Hepatocyte (in vitro differentiated cells): ENCODE results near the gene ABCA1. TPM values are rescaled to one million over a fixed set of nuclear protein-coding genes. Genes with fewer than 3 reads are reported as not detected.

ENCODE experiments used
- DNase-seq: peaks from one replicate; pipeline ENCODE4 v3.0.0-alpha.2; 2016; ENCODE audit warnings: low spot score
- H2AFZ ChIP-seq: fragments of 200-600 bp; sonication (generic); 2 replicates; pipeline ENCODE4 v1.6.0; 2016; ENCODE audit warnings: antibody characterized with exemption, mild to moderate bottlenecking
- H3K27ac ChIP-seq: fragments of 200-600 bp; sonication (generic); 2 replicates; pipeline ENCODE4 v1.5.1; 2016; ENCODE audit warnings: mild to moderate bottlenecking
- H3K27me3 ChIP-seq: fragments of 200-600 bp; sonication (generic); 2 replicates; pipeline ENCODE4 v1.6.1; 2016
- H3K36me3 ChIP-seq: fragments of 200-600 bp; sonication (generic); replicated peaks from 2 replicates; pipeline ENCODE4 v1.5.1; 2016; ENCODE audit warnings: low read depth; ENCODE audit not compliant: insufficient read depth
- H3K4me1 ChIP-seq: fragments of 200-600 bp; sonication (generic); 2 replicates; pipeline ENCODE4 v1.5.1; 2016; ENCODE audit warnings: mild to moderate bottlenecking, moderate library complexity; ENCODE audit not compliant: insufficient read depth
- H3K4me2 ChIP-seq: fragments of 200-600 bp; sonication (generic); 2 replicates; pipeline ENCODE4 v1.6.0; 2016
- H3K4me3 ChIP-seq: fragments of 200-600 bp; sonication (generic); 2 replicates; pipeline ENCODE4 v1.5.1; 2016; ENCODE audit warnings: mild to moderate bottlenecking
- H3K79me2 ChIP-seq: fragments of 200-600 bp; sonication (generic); 2 replicates; pipeline ENCODE4 v1.6.0; 2017; ENCODE audit warnings: mild to moderate bottlenecking
- H3K9me2 ChIP-seq: fragments of 200-600 bp; sonication (generic); replicated peaks from 2 replicates; pipeline ENCODE4 v1.6.0; 2017; ENCODE audit warnings: mild to moderate bottlenecking; ENCODE audit not compliant: insufficient read depth
- H3K9me3 ChIP-seq: fragments of 200-600 bp; sonication (generic); 2 replicates; pipeline ENCODE4 v1.5.1; 2016; ENCODE audit warnings: low read depth, mild to moderate bottlenecking
- H4K20me1 ChIP-seq: fragments of 200-600 bp; sonication (generic); 2 replicates; pipeline ENCODE4 v1.6.0; 2016; ENCODE audit warnings: mild to moderate bottlenecking; ENCODE audit not compliant: insufficient read depth, poor library complexity, severe bottlenecking
- EZH2 ChIP-seq: fragments of 200-600 bp; sonication (generic); IDR thresholded peaks from 2 replicates; pipeline ENCODE4 v1.6.1; 2016; ENCODE audit warnings: antibody characterized with exemption, mild to moderate bottlenecking, borderline replicate concordance
- EZH2phosphoT487 ChIP-seq: fragments of 200-600 bp; sonication (generic); IDR thresholded peaks from one replicate; pipeline ENCODE4 v1.6.1; 2018; ENCODE audit warnings: antibody characterized with exemption, mild to moderate bottlenecking, low read depth, moderate library complexity; ENCODE audit not compliant: unreplicated experiment, severe bottlenecking
- WGBS: methylation state at CpG from one replicate; pipeline ENCODE4 v1.1.6; 2016; ENCODE audit warnings: low lambda C conversion rate; ENCODE audit errors: missing lambda C conversion rate; 5-methylcytosine and 5-hydroxymethylcytosine counted together
- polyA plus RNA-seq: library from polyadenylated mRNA; unstranded; fragments of >200 nt; fragmentation: Nextera tagmentation; extraction: Ambion mirVana; gene quantifications from 2 replicates; pipeline ENCODE4 v1.2.1, GENCODE V29; 2016
- total RNA-seq: library from RNA; depleted of rRNA; stranded (reverse); fragments of >200 nt; gene quantifications from 2 replicates; pipeline ENCODE4 v1.2.3, GENCODE V29; 2014
- TF ChIP-seq, protein P1 (sequence below): fragments of 200-600 bp; sonication (generic); IDR thresholded peaks from 2 replicates; pipeline ENCODE4 v1.5.1; 2016; ENCODE audit warnings: antibody characterized with exemption, mild to moderate bottlenecking; ENCODE audit not compliant: poor library complexity

Gene ABCA1
- total and polyA plus RNA-seq, 2 experiments from 2014 or later = 14.5 to 87.4 TPM

DNA sequence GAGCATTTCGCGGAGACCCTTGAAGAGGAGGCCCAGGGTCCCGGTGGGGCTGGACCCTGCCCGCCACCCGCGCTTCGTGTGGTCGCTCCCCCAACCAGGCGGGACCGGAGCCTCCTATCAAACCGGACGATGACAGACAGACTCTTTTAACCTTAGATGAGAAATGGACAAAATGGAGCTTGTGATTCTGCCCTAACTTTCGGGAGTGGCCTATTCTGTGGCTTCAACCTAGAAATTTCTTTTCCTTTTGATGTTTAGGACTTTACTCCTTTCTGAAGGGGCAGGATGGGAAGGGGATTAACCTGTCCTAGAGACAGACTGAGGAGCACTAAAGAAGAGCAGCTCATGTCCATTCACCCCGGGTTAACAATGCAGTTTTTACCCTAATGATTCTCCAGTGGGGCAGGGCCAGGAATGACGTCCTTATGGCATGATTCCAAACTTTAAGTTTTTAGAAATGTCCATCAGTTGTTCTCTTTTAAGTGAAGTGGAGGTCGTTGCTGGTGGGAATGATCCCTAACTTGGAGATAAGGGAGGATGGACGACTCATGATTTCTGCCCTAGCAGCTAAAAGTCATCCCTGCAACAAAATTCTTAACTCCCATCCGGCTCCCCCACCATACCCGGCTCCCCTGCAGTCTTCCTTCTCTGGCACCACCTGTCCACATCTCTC lies 179.5 kb downstream of the ABCA1 start:
- Histone ChIP-seq H3K36me3 (no peaks in the 10 kb centered on the region), H3K27ac (peak overlapping the region; percentile 98), H3K27me3 (no peaks in the 10 kb centered on the region), H3K9me2 (no peaks in the 10 kb centered on the region), H3K4me1 (peaks cover 11% of the 10 kb centered on the region), H2AFZ (peak overlapping the region; percentile 98), H3K4me3 (peak overlapping the region; percentile 88), H3K4me2 (peak overlapping the region; percentile 84), H3K9me3 (no peaks in the 10 kb centered on the region), H4K20me1 (no peaks in the 10 kb centered on the region), H3K79me2 (peaks cover 23% of the 10 kb centered on the region)
- WGBS = 10% methylated on average over 19 of the region's 19 CpGs
- peak; percentile 16 for DNase-seq
- TF ChIP-seq EZH2 = no peak
- no peak for TF ChIP-seq EZH2phosphoT487

DNA sequence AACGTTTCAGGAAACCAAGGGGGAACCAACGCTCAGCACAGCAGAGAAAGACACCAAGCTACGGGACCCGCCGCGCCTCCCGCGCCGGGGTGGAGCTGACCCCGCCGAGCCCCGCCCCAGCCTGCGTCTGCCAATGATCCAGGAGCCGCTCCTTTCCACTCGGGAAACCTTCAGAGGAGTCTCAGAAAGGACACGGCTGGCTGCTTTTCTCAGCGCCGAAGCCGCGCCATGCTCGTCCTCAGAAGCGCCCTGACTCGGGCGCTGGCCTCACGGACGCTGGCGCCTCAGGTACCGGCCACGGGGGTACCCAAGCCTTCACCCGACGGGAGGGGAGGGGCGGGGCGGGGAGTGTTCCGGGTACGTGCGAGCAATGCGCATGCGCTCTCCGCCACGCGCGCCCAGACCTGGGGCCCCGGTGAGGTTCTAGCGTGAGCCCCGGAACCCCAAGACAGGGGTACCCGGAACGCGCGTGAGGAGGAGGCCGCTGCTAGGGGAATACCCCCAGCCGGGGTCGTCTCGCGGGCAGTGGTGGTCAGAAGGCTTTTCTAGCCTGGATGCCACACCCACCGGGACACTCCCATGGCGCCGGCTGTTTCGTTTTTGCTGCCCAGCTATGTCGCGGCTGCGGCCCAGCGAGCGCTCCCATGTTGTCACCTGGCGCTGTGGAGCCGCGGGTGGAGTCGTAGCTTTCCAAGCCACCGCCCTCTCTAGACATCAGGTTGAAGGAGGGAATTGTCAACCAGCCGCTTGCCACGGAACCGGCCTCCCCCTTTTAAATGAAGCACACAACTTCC lies 180.2 kb downstream of the ABCA1 start, which contains the start of gene NIPSNAP3A:
TSS of gene NIPSNAP3A (plus strand) at position 119 of the 794 bp plus-strand sequence. CDS start at position 229, 110 bp downstream.
- H3K9me3 ChIP-seq = no peaks in the 10 kb centered on the region
- DNase-seq = peak; percentile 91
- H3K4me3 ChIP-seq = peak within 1 kb of the TSS; percentile 88
- peaks cover 23% of the 10 kb centered on the region for H3K79me2 ChIP-seq
- no peaks in the 10 kb centered on the region for H3K9me2 ChIP-seq
- TF ChIP-seq EZH2 (no peak), EZH2phosphoT487 (no peak)
- TF ChIP-seq, protein P1, sequence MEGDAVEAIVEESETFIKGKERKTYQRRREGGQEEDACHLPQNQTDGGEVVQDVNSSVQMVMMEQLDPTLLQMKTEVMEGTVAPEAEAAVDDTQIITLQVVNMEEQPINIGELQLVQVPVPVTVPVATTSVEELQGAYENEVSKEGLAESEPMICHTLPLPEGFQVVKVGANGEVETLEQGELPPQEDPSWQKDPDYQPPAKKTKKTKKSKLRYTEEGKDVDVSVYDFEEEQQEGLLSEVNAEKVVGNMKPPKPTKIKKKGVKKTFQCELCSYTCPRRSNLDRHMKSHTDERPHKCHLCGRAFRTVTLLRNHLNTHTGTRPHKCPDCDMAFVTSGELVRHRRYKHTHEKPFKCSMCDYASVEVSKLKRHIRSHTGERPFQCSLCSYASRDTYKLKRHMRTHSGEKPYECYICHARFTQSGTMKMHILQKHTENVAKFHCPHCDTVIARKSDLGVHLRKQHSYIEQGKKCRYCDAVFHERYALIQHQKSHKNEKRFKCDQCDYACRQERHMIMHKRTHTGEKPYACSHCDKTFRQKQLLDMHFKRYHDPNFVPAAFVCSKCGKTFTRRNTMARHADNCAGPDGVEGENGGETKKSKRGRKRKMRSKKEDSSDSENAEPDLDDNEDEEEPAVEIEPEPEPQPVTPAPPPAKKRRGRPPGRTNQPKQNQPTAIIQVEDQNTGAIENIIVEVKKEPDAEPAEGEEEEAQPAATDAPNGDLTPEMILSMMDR = no peak
- peak within 1 kb of the TSS; percentile 84 for H3K4me2 ChIP-seq
- H3K36me3 ChIP-seq = no peaks in the 10 kb centered on the region
- H2AFZ ChIP-seq = peak within 1 kb of the TSS; percentile 98
- under 1% methylated on average over 61 of the region's 71 CpGs for whole genome bisulfite sequencing
- H3K27ac ChIP-seq = peak within 1 kb of the TSS; percentile 98
- H3K27me3 ChIP-seq = no peaks in the 10 kb centered on the region
- H3K4me1 ChIP-seq = peaks cover 11% of the 10 kb centered on the region
- no peaks in the 10 kb centered on the region for H4K20me1 ChIP-seq

DNA sequence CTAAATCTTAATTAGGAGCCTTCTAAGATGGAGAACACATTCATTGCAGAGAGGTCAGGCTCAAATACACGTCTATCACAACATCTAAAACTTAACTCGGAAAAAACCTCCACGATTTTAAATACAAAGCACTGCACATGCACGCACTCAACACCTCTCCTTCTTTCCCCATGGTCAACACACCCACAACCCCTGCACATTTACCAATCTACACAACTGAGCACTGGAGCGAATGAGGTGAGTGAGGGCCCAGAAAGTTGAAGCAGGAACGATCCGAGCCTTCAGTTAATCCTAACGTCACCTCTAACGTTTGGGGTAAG lies 180.8 kb downstream of the ABCA1 start:
- Histone ChIP-seq H3K9me2 (no peaks in the 10 kb centered on the region), H3K27me3 (no peaks in the 10 kb centered on the region), H4K20me1 (no peaks in the 10 kb centered on the region), H3K4me3 (peak overlapping the region; percentile 88), H2AFZ (peak overlapping the region; percentile 98), H3K79me2 (peaks cover 23% of the 10 kb centered on the region), H3K4me2 (peak overlapping the region; percentile 84), H3K36me3 (no peaks in the 10 kb centered on the region), H3K9me3 (no peaks in the 10 kb centered on the region), H3K4me1 (peaks cover 11% of the 10 kb centered on the region), H3K27ac (peak overlapping the region; percentile 98)
- 1% methylated on average over 9 of the region's 9 CpGs for WGBS
- no peak for DNase-seq
- TF ChIP-seq EZH2phosphoT487 = no peak
- TF ChIP-seq, protein P1 = no peak
- TF ChIP-seq EZH2 = no peak

DNA sequence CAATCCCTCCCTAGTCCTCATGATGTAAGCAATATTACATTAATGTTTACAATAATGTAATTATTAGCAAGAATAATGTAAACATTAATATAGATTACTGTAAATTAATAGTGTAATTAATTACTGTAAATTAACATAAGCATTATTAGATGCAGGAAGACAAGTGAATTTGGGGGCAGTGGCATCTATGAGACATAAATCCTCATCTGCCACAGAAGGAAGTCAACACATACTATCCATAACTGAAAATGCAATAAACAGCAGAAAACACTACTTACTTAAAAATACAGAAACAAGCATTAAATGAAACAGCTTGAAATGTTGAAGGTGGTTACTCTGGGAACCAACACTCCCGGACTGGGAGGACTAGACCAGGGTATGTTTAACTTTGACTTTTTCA lies 181.2 kb downstream of the ABCA1 start:
- no peak for TF ChIP-seq EZH2phosphoT487
- TF ChIP-seq, protein P1 = no peak
- no peak for TF ChIP-seq EZH2
- Histone ChIP-seq H3K27me3 (no peaks in the 10 kb centered on the region), H3K79me2 (peaks cover 23% of the 10 kb centered on the region), H3K27ac (peak overlapping the region; percentile 98), H3K4me3 (peak overlapping the region; percentile 88), H3K9me2 (no peaks in the 10 kb centered on the region), H3K4me1 (peaks cover 11% of the 10 kb centered on the region), H2AFZ (peak overlapping the region; percentile 98), H3K9me3 (no peaks in the 10 kb centered on the region), H3K4me2 (peak overlapping the region; percentile 84), H4K20me1 (no peaks in the 10 kb centered on the region), H3K36me3 (no peaks in the 10 kb centered on the region)
- WGBS = 7% methylated on average over 1 of the region's 1 CpG
- no peak for DNase-seq
